ENCODE results near the gene INTS11. TPM values are rescaled to one million over a fixed set of nuclear protein-coding genes. Genes with fewer than 3 reads are reported as not detected.

INTS11 gene
- total RNA-seq, 1 experiment from 2014 or later, result 139 TPM

DNA sequence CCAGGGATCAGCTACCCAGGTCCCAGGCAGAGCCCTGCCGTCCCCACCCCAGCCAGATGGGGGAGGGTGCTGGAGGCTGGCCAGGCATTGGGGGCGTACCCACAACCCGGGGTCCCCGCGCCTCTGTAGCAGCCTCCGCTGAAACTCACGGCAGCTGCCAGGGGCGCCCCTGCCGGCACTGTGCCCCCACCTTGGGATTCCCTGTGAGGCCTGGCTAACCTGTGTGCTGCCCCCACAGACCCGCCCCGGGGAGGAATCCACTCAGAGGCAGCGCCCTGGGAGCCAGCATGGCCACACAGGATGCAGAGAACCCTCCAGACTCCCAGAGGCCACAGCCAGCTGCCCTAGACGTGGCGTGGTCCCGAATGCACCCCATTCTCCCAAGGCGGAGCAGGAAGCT lies 20.9 kb upstream of the INTS11 start:
- no peak overlapping the region for H2BK5ac ChIP-seq (ENCODE audit: insufficient read length, low read length)
- no peak overlapping the region for H3K9ac ChIP-seq (ENCODE audit: extremely low read depth, insufficient read length, low read length)
- H2BK15ac ChIP-seq (ENCODE audit: low read depth, low read length), result no peak overlapping the region
- H3K9me3 ChIP-seq (ENCODE audit: control insufficient read depth, low read depth, low read length), result no peaks in the 10 kb centered on the region
- H2BK12ac ChIP-seq (ENCODE audit: insufficient read length, low read depth, low read length), result no peak overlapping the region
- no peak overlapping the region for H3K18ac ChIP-seq (ENCODE audit: insufficient read length, low read depth, low read length)
- peaks cover 17 to 19% (median 18%) of the 10 kb centered on the region in 3 experiments for H3K36me3 Mint-ChIP-seq (ENCODE audit: insufficient read depth in 1 of 3, low read depth in 3 of 3)
- no peak overlapping the region for H3K14ac ChIP-seq (ENCODE audit: insufficient read depth, low read length)
- no peak overlapping the region for H3K27ac Mint-ChIP-seq
- no peaks in the 10 kb centered on the region for H3K27me3 ChIP-seq (ENCODE audit: insufficient read depth, low read length)
- peaks cover 3% of the 10 kb centered on the region for H4K20me1 ChIP-seq (ENCODE audit: control insufficient read depth, insufficient read depth, insufficient read length)
- no peak overlapping the region for H2AK5ac ChIP-seq (ENCODE audit: insufficient read length, low read length)
- peaks cover 6 to 15% of the 10 kb centered on the region in 2 experiments for H3K4me1 Mint-ChIP-seq
- H3T11ph ChIP-seq (ENCODE audit: low read length), result no peak overlapping the region
- peaks cover 3% of the 10 kb centered on the region; the same call in 1 of the 2 replicates for H3K79me2 ChIP-seq (ENCODE audit: insufficient read depth, low read length)
- no peak overlapping the region for H3K23ac ChIP-seq (ENCODE audit: insufficient read length, low read depth, low read length)
- H3K9me3 Mint-ChIP-seq, result peaks cover 0 to 8% of the 10 kb centered on the region in 2 experiments; a peak in 3 of 5 replicates
- no peak overlapping the region for H3K4ac ChIP-seq (ENCODE audit: low read depth, low read length)
- no peak overlapping the region for H2BK20ac ChIP-seq (ENCODE audit: low read depth, low read length, poor library complexity, severe bottlenecking)
- no peak overlapping the region for H3K4me3 Mint-ChIP-seq
- no peak overlapping the region for H2BK120ac ChIP-seq (ENCODE audit: low read depth, low read length, poor library complexity, severe bottlenecking)
- no peak for DNase-seq
- no peak overlapping the region for H3K56ac ChIP-seq (ENCODE audit: insufficient read length, low read depth, low read length)
- H4K5ac ChIP-seq (ENCODE audit: insufficient read length, low read depth, low read length), result no peak overlapping the region
- H3K79me1 ChIP-seq (ENCODE audit: insufficient read depth, low read depth, low read length, poor library complexity, severe bottlenecking), result peaks cover 13% of the 10 kb centered on the region
- H4K91ac ChIP-seq (ENCODE audit: insufficient read length, low read depth, low read length), result no peak overlapping the region
- no peaks in the 10 kb centered on the region for H3K27me3 Mint-ChIP-seq (ENCODE audit: low read depth)
- H4K8ac ChIP-seq (replicated peaks; ENCODE audit: insufficient read length, low read depth, low read length), result no peak overlapping the region
- WGBS (ENCODE audit: extremely low coverage, insufficient read length, low lambda C conversion rate), result no CpG with 5 or more reads among the region's 16 CpGs
- H2AFZ ChIP-seq (ENCODE audit: low read length), result no peak overlapping the region
- no peak overlapping the region for H3K4me2 ChIP-seq (ENCODE audit: insufficient read depth, insufficient read length, low read length)
- H3K23me2 ChIP-seq (ENCODE audit: insufficient read length, low read depth, low read length, poor library complexity, severe bottlenecking), result peaks cover 9% of the 10 kb centered on the region
- no peak overlapping the region for H3K27ac ChIP-seq (ENCODE audit: insufficient read length, low read depth, low read length)
- no peak for TF ChIP-seq CTCF (conservative IDR thresholded peaks at IDR 0.05)
- no peaks in the 10 kb centered on the region; the same call in 1 of the 2 replicates for H3K4me1 ChIP-seq (ENCODE audit: insufficient read depth, low read length)
